Memory B cell (primary cell): ENCODE results near the gene MAFF.
"Not testable (repeated sequence)": the region's sequence is repeated elsewhere in the genome, so short reads cannot be mapped to it uniquely, and the experiment has no call there.

Experiments
- ATAC-seq: fragments of 150-1000 bp; cut with Tn5 transposase; 2 replicates; pipeline ENCODE4 v1.10.0; 2021; ENCODE audit warnings: low read depth, mild to moderate bottlenecking, moderate library complexity
- DNase-seq, 2 donors: peaks; one replicate each; pipeline ENCODE4 v3.0.0; 2022; ENCODE audit warnings: low spot score in 2 of 2
- H3K27ac Mint-ChIP-seq: one replicate; pipeline ENCODE4 v1.8.0; 2022; ENCODE audit warnings: mild to moderate bottlenecking, moderate library complexity, mixed read lengths
- H3K27me3 Mint-ChIP-seq: one replicate; pipeline ENCODE4 v1.8.0; 2022; ENCODE audit warnings: mixed read lengths
- H3K36me3 Mint-ChIP-seq: one replicate; pipeline ENCODE4 v1.8.0; 2022; ENCODE audit warnings: mild to moderate bottlenecking, mixed read lengths
- H3K4me1 Mint-ChIP-seq: one replicate; pipeline ENCODE4 v1.8.0; 2022; ENCODE audit warnings: mixed read lengths
- H3K4me3 Mint-ChIP-seq: one replicate; pipeline ENCODE4 v1.8.0; 2022; ENCODE audit warnings: mild to moderate bottlenecking, moderate library complexity, mixed read lengths
- H3K9me3 Mint-ChIP-seq: one replicate; pipeline ENCODE4 v1.8.0; 2022; ENCODE audit warnings: mixed read lengths

Gene MAFF

DNA sequence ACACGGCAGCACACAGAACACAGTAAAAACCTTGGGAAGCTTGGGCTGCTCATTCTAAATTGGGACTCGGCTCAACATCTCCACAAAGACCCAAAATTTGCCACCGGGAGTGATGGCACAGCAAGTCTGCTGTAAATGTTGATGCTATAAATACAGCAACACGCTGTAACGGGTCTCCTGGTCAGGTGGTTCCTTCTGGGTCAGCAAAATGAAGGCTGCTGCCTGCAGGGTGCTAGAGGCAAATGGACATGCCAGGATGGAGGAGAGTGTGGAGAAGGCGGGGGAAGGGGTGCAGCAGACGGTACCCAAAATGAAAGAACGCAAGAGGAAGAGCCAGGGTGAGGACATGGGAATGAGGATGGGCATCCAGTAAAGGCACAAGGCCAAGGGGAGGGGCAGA lies 30.4 kb downstream of the MAFF start:
- H3K9me3 Mint-ChIP-seq, result no peaks in the 10 kb centered on the region

GRCh38 chr22:38233427-38233826 lies 31.6 kb downstream of the MAFF start:
- H3K36me3 Mint-ChIP-seq, result peaks cover 17% of the 10 kb centered on the region
- no peak overlapping the region for H3K27ac Mint-ChIP-seq
- ATAC-seq (no peak), DNase-seq (no peak)
- no peak overlapping the region for H3K4me3 Mint-ChIP-seq
- H3K27me3 Mint-ChIP-seq, result no peaks in the 10 kb centered on the region
- H3K4me1 Mint-ChIP-seq, result peaks cover 3% of the 10 kb centered on the region
- H3K9me3 Mint-ChIP-seq, result no peaks in the 10 kb centered on the region

More for the DNA sequence above, 30.4 kb downstream of the MAFF start:
- Mint-ChIP-seq H3K27me3 (no peaks in the 10 kb centered on the region), H3K27ac (no peak overlapping the region), H3K36me3 (peaks cover 17% of the 10 kb centered on the region), H3K4me1 (peaks cover 3% of the 10 kb centered on the region), H3K4me3 (no peak overlapping the region)
- ATAC-seq, result no peak
- no peak for DNase-seq

GRCh38 chr22:38233856-38234255 lies 32.1 kb downstream of the MAFF start:
- not testable (repeated sequence) for ATAC-seq, H3K27ac Mint-ChIP-seq, H3K4me1 Mint-ChIP-seq, H3K4me3 Mint-ChIP-seq, H3K27me3 Mint-ChIP-seq, H3K9me3 Mint-ChIP-seq, DNase-seq
- H3K36me3 Mint-ChIP-seq, result peaks cover 14% of the 10 kb centered on the region

DNA sequence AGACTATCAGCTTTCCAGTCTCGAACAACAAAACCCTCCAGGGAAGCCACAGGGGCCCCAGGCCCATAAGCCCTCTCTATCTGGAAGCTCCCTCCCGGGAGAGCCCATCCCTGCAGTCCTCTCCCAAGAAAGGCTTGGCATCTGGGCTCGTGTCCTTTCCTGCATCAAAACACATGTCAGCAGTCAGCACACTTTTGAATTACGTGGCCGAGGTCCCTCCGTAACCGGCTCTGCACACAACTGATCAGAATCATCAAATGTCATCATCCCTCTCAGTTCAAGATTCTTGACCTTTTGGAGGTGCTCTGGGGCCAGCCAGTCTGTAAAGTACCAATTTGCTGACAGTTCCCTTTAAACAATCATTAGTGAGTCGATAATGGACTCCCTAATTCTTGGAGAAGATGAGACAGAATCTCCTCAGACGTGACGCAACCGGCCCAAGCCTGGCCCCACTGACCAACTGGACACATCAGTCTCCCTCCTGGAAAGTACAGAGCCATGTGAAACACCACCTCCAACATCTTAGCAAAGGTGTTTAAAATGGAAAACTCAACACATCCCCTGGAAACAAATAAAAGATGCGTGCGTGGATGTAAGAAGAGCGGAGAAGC lies 33.6 kb downstream of the MAFF start:
- no peaks in the 10 kb centered on the region for H3K4me1 Mint-ChIP-seq
- H3K27me3 Mint-ChIP-seq, result no peaks in the 10 kb centered on the region
- no peak overlapping the region for H3K27ac Mint-ChIP-seq
- no peaks in the 10 kb centered on the region for H3K9me3 Mint-ChIP-seq
- no peak overlapping the region for H3K4me3 Mint-ChIP-seq
- no peak for DNase-seq
- no peak for ATAC-seq
- H3K36me3 Mint-ChIP-seq, result peaks cover 17% of the 10 kb centered on the region

DNA sequence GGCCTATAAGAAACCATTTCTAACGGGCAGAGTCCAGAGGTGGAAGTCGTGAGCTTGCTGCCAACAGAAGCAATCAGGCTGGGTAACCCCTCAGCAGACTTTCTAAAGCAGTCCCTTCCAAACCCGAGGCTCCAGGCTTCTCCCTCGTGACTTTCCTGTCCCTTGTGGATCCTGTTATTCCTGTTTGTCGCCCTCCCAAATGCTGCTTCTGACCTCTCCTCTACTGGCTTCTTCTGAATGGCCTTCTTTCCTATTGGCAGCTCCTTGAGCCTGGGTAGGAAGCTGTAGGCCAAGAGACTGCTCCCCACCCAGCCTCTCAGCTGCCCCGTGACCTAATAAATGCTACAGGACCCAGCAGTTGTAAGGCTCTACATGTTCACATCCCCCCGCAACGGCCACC lies 35.0 kb downstream of the MAFF start:
- ATAC-seq, result no peak

GRCh38 chr22:38238519-38239071 lies 36.8 kb downstream of the MAFF start:
- H3K4me1 Mint-ChIP-seq, result no peaks in the 10 kb centered on the region
- H3K27ac Mint-ChIP-seq, result no peak overlapping the region

More for the DNA sequence above, 35.0 kb downstream of the MAFF start:
- Mint-ChIP-seq H3K4me1 (no peaks in the 10 kb centered on the region), H3K36me3 (peaks cover 13% of the 10 kb centered on the region), H3K4me3 (no peak overlapping the region), H3K9me3 (no peaks in the 10 kb centered on the region), H3K27me3 (no peaks in the 10 kb centered on the region), H3K27ac (no peak overlapping the region)
- no peak for DNase-seq

DNA sequence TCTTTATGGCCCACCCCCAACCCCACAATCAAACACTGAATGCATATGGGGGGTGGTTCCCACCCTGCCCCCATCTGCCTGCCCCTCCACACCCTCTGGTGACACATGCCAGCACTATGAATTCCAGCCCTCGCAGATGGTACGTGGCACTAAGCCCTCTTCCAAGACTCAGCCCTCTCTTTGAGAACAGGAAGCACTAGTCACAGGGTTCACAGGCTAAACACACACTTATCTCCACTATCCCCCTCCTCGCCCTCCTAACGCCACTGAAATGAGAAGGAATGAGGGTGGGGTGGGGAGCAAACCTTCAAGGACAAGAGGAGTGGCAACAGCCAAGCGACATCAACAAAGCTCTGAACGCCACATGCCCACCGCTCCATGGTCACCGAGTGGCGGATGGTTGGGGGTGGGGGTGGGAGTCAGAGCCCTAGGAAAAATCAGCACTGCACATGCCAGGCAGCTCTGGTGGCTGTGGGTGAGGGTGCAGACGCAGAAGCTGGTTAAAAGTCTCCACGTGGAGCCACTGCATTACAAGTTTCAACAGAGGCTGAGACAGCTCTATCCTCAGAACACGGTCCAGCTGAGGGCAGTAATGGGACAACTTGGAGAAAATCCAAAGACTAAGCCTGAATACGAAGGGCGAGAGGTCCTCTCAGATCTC lies 37.4 kb downstream of the MAFF start:
- Mint-ChIP-seq H3K36me3 (peaks cover 17% of the 10 kb centered on the region), H3K4me3 (no peak overlapping the region), H3K4me1 (no peaks in the 10 kb centered on the region), H3K9me3 (no peaks in the 10 kb centered on the region), H3K27me3 (no peaks in the 10 kb centered on the region), H3K27ac (no peak overlapping the region)
- ATAC-seq (no peak), DNase-seq (no peak)

More at GRCh38 chr22:38238519-38239071, 36.8 kb downstream of the MAFF start:
- no peaks in the 10 kb centered on the region for H3K27me3 Mint-ChIP-seq
- peaks cover 14% of the 10 kb centered on the region for H3K36me3 Mint-ChIP-seq
- DNase-seq (no peak), ATAC-seq (no peak)
- H3K4me3 Mint-ChIP-seq, result no peak overlapping the region
- H3K9me3 Mint-ChIP-seq, result no peaks in the 10 kb centered on the region

DNA sequence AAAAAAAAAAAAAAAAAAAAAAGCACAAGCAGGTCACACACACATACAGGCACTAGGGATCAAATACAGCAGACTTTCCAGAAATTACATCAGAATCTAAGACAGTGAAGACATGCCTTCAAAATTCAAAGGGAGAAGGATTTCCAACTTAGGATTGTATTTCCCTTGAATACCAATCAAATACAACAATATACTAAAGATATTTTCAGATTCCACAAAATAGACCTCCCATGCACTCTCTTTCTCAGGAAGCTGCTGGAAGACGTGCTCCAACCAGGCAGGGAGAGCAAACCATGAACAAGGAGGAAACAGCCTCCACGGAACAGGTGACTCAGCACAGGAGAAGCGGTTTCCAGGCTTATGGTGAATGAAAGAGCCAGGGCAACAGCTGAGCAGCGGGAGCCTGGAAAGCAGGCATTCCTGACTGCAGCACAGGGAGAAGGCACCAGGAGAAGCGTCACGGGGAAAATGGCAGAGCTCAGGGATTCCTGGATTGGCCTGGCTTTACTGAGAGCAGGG lies 39.0 kb downstream of the MAFF start:
- no peaks in the 10 kb centered on the region for H3K27me3 Mint-ChIP-seq
- H3K36me3 Mint-ChIP-seq, result peaks cover 14% of the 10 kb centered on the region
- H3K27ac Mint-ChIP-seq, result no peak overlapping the region
- DNase-seq, result no peak
- H3K4me1 Mint-ChIP-seq, result no peaks in the 10 kb centered on the region
- no peak overlapping the region for H3K4me3 Mint-ChIP-seq
- no peaks in the 10 kb centered on the region for H3K9me3 Mint-ChIP-seq
- no peak for ATAC-seq

- DNase-seq (no peak), ATAC-seq (no peak)
- no peak overlapping the region for H3K4me3 Mint-ChIP-seq
- H3K27me3 Mint-ChIP-seq, result no peaks in the 10 kb centered on the region
- peaks cover 19% of the 10 kb centered on the region for H3K36me3 Mint-ChIP-seq
- H3K27ac Mint-ChIP-seq, result peak overlapping the region; percentile 5
- H3K4me1 Mint-ChIP-seq, result peaks cover 10% of the 10 kb centered on the region
- no peaks in the 10 kb centered on the region for H3K9me3 Mint-ChIP-seq
Measured at GRCh38 chr22:38243007-38243765, 41.4 kb downstream of the MAFF start.

GRCh38 chr22:38244106-38244505 lies 42.3 kb downstream of the MAFF start:
- no peak overlapping the region for H3K4me3 Mint-ChIP-seq
- ATAC-seq (no peak), DNase-seq (no peak)
- no peaks in the 10 kb centered on the region for H3K27me3 Mint-ChIP-seq
- no peaks in the 10 kb centered on the region for H3K9me3 Mint-ChIP-seq
- no peak overlapping the region for H3K27ac Mint-ChIP-seq
- H3K4me1 Mint-ChIP-seq, result peaks cover 16% of the 10 kb centered on the region
- peaks cover 24% of the 10 kb centered on the region for H3K36me3 Mint-ChIP-seq

- peaks cover 24% of the 10 kb centered on the region for H3K36me3 Mint-ChIP-seq
- H3K9me3 Mint-ChIP-seq, result no peaks in the 10 kb centered on the region
Measured at GRCh38 chr22:38246046-38246658, 44.4 kb downstream of the MAFF start.

GRCh38 chr22:38246692-38247091 lies 44.9 kb downstream of the MAFF start:
- Mint-ChIP-seq H3K27me3 (no peaks in the 10 kb centered on the region), H3K27ac (no peak overlapping the region), H3K4me1 (peaks cover 16% of the 10 kb centered on the region), H3K4me3 (no peak overlapping the region), H3K36me3 (peaks cover 24% of the 10 kb centered on the region), H3K9me3 (no peaks in the 10 kb centered on the region)
- ATAC-seq, result no peak
- no peak for DNase-seq

More at GRCh38 chr22:38246046-38246658, 44.4 kb downstream of the MAFF start:
- no peak overlapping the region for H3K4me3 Mint-ChIP-seq
- DNase-seq, result no peak
- H3K4me1 Mint-ChIP-seq, result peaks cover 16% of the 10 kb centered on the region
- H3K27ac Mint-ChIP-seq, result no peak overlapping the region
- peak; percentile 21 for ATAC-seq
- no peaks in the 10 kb centered on the region for H3K27me3 Mint-ChIP-seq

GRCh38 chr22:38247713-38248112 lies 45.9 kb downstream of the MAFF start:
- H3K27me3 Mint-ChIP-seq, result no peaks in the 10 kb centered on the region
- H3K9me3 Mint-ChIP-seq, result no peaks in the 10 kb centered on the region
- H3K4me1 Mint-ChIP-seq, result peaks cover 16% of the 10 kb centered on the region
- ATAC-seq, result no peak
- no peak for DNase-seq
- no peak overlapping the region for H3K4me3 Mint-ChIP-seq
- H3K36me3 Mint-ChIP-seq, result peaks cover 22% of the 10 kb centered on the region
- no peak overlapping the region for H3K27ac Mint-ChIP-seq

GRCh38 chr22:38248280-38248679 lies 46.5 kb downstream of the MAFF start:
- DNase-seq (no peak), ATAC-seq (no peak)
- H3K27me3 Mint-ChIP-seq, result no peaks in the 10 kb centered on the region
- no peaks in the 10 kb centered on the region for H3K9me3 Mint-ChIP-seq
- H3K27ac Mint-ChIP-seq, result no peak overlapping the region
- H3K4me1 Mint-ChIP-seq, result peaks cover 16% of the 10 kb centered on the region
- H3K36me3 Mint-ChIP-seq, result peaks cover 22% of the 10 kb centered on the region
- H3K4me3 Mint-ChIP-seq, result no peak overlapping the region
